GM12878 (cell line): ENCODE results near the gene PNPLA5. TPM values are rescaled to one million over a fixed set of nuclear protein-coding genes. Genes with fewer than 3 reads are reported as not detected.

Source experiments
- ATAC-seq: fragments of 200-7000 bp; cut with Tn5 transposase; 3 replicates; pipeline ENCODE4 v1.9.1; 2020; ENCODE audit warnings: mild to moderate bottlenecking, moderate library complexity
- BruUV-seq: library from RNA; stranded (reverse); fragments of 400-500 nt; replicated peaks from 2 replicates; lab custom pipeline; 2021; lab: Mats Ljungman, UMichigan
- CTCF ChIA-PET: fragments of 300-600 bp; sonication (Branson Sonifier 250); formaldehyde crosslinking; extraction: SDS; loops from one replicate; lab custom pipeline; 2021; ENCODE audit warnings: inconsistent platforms; lab: Yijun Ruan, JAX
- POLR2A ChIA-PET: fragments of 350-600 bp; formaldehyde crosslinking; extraction: SDS; loops from one replicate; lab custom pipeline; 2021; ENCODE audit warnings: inconsistent platforms; lab: Charles Lee
- RAD21 ChIA-PET: fragments of 300-600 bp; sonication (Branson Sonifier 250); formaldehyde crosslinking; loops from one replicate; lab custom pipeline; 2023; ENCODE audit warnings: antibody characterized with exemption; ENCODE audit not compliant: unreplicated experiment; lab: Charles Lee
- SMC1A ChIA-PET: fragments of 300-600 bp; sonication (Branson Sonifier 250); formaldehyde crosslinking; loops from one replicate; lab custom pipeline; 2023; ENCODE audit not compliant: unreplicated experiment, uncharacterized antibody; lab: Charles Lee
- DNase-seq: peaks from one replicate; pipeline ENCODE4 v3.0.0-alpha.2; 2011; ENCODE audit warnings: low read depth, low spot score
- FAIRE-seq: peaks from 3 replicates; lab custom pipeline; 2011; peaks lifted over from hg19 to GRCh38; lab: Jason Lieb, UNC
- H2AFZ ChIP-seq: 2 replicates; pipeline ENCODE4 v1.6.0; 2011; ENCODE audit warnings: low read depth, low read length, control low read depth; ENCODE audit not compliant: control insufficient read depth
- H3K27ac ChIP-seq: 2 replicates; pipeline ENCODE4 v1.5.1; 2011; ENCODE audit warnings: control low read depth; ENCODE audit not compliant: control insufficient read depth, insufficient read depth
- H3K27me3 ChIP-seq, 2 experiments: replicated peaks in 1 of 2; 2 replicates each; pipeline versions ENCODE4 v1.6.0 to v1.6.1; 2011; ENCODE audit warnings: low read length in 1 of 2; ENCODE audit not compliant: control insufficient read depth in 2 of 2, insufficient read depth in 2 of 2
- H3K36me3 ChIP-seq, 2 experiments: 2 replicates each; pipeline ENCODE4 v1.5.1; 2011; ENCODE audit warnings: low read length in 1 of 2; ENCODE audit not compliant: control insufficient read depth in 2 of 2, insufficient read depth in 2 of 2
- H3K4me1 ChIP-seq: 2 replicates; pipeline ENCODE4 v1.6.1; 2011; ENCODE audit warnings: mild to moderate bottlenecking, low read length, moderate library complexity, mixed read lengths; ENCODE audit not compliant: control insufficient read depth, insufficient read depth
- H3K4me2 ChIP-seq: 2 replicates; pipeline ENCODE4 v1.6.0; 2011; ENCODE audit warnings: control low read depth; ENCODE audit not compliant: control insufficient read depth, insufficient read depth
- H3K4me3 ChIP-seq: fragments of 200-600 bp; sonication (generic); 2 replicates; pipeline ENCODE4 v1.5.1; 2016
- H3K79me2 ChIP-seq: 2 replicates; pipeline ENCODE4 v1.6.0; 2011; ENCODE audit warnings: low read length; ENCODE audit not compliant: control insufficient read depth, insufficient read depth
- H3K9ac ChIP-seq: 2 replicates; pipeline ENCODE4 v1.8.0; 2011; ENCODE audit warnings: low read length, control low read depth, mixed read lengths; ENCODE audit not compliant: control insufficient read depth, insufficient read depth
- H3K9me3 ChIP-seq: replicated peaks from 3 replicates; pipeline ENCODE4 v1.5.1; 2011; ENCODE audit warnings: mild to moderate bottlenecking, low read length; ENCODE audit not compliant: control insufficient read depth, insufficient read depth
- H4K20me1 ChIP-seq: 2 replicates; pipeline ENCODE4 v1.6.0; 2011; ENCODE audit not compliant: control insufficient read depth, insufficient read depth
- ASH2L ChIP-seq: fragments of 300-600, 200-600 bp; sonication (generic); IDR thresholded peaks from 2 replicates; pipeline ENCODE4 v1.6.1; 2017; ENCODE audit warnings: low read depth, mild to moderate bottlenecking, borderline replicate concordance
- CEBPB ChIP-seq, 2 experiments: fragments of 150-350 bp in 1 of 2; IDR thresholded peaks; 2 replicates each; pipeline ENCODE4 v1.6.1; 2012 to 2014; ENCODE audit warnings: low read depth in 2 of 2, low read length in 2 of 2, borderline replicate concordance in 1 of 2, inconsistent platforms in 1 of 2
- CHD2 ChIP-seq: IDR thresholded peaks from 2 replicates; pipeline ENCODE4 v1.6.1; 2011; ENCODE audit warnings: low read depth, low read length, improper control_type of control experiment, borderline replicate concordance
- DPF2 ChIP-seq: fragments of 450-650 bp; IDR thresholded peaks from 2 replicates; pipeline ENCODE4 v1.6.1; 2017; ENCODE audit warnings: mild to moderate bottlenecking
- EGR1 ChIP-seq, 2 experiments: IDR thresholded peaks; 1 replicate in 1 of 2; 2 replicates in 1 of 2; pipeline ENCODE4 v1.6.1; 2011 to 2012; ENCODE audit warnings: low read depth in 2 of 2, low read length in 2 of 2, borderline replicate concordance in 1 of 2, mild to moderate bottlenecking in 1 of 2, moderate library complexity in 1 of 2
- IRF4 ChIP-seq: IDR thresholded peaks from 2 replicates; pipeline ENCODE4 v1.6.1; 2011; ENCODE audit warnings: low read depth, low read length
- MEF2B ChIP-seq: fragments of 450-650 bp; IDR thresholded peaks from 2 replicates; pipeline ENCODE4 v1.6.1; 2018; ENCODE audit warnings: mild to moderate bottlenecking, moderate library complexity; ENCODE audit not compliant: partially characterized antibody, poor library complexity, severe bottlenecking
- PBX3 ChIP-seq: IDR thresholded peaks from 2 replicates; pipeline ENCODE4 v1.6.1; 2011; ENCODE audit warnings: mild to moderate bottlenecking, low read depth, low read length, moderate library complexity; ENCODE audit not compliant: insufficient replicate concordance
- POLR2AphosphoS2 ChIP-seq: IDR thresholded peaks from 2 replicates; pipeline ENCODE4 v1.6.1; 2011; ENCODE audit warnings: low read depth, mild to moderate bottlenecking, low read length, improper control_type of control experiment, moderate library complexity
- RAD21 ChIP-seq: IDR thresholded peaks from 2 replicates; pipeline ENCODE4 v1.6.1; 2011; ENCODE audit warnings: mild to moderate bottlenecking, low read depth, low read length, moderate library complexity; ENCODE audit not compliant: insufficient read depth
- SMAD5 ChIP-seq: IDR thresholded peaks from 2 replicates; pipeline ENCODE4 v1.6.1; 2016; ENCODE audit warnings: antibody characterized with exemption, low read depth
- SMC3 ChIP-seq: IDR thresholded peaks from 2 replicates; pipeline ENCODE4 v1.6.1; 2011; ENCODE audit warnings: low read length, improper control_type of control experiment, borderline replicate concordance
- TARDBP ChIP-seq: IDR thresholded peaks from 2 replicates; pipeline ENCODE4 v1.6.1; 2016; ENCODE audit warnings: borderline replicate concordance
- ZNF687 ChIP-seq: fragments of 450-650 bp; IDR thresholded peaks from 2 replicates; pipeline ENCODE4 v1.6.1; 2017; ENCODE audit warnings: mild to moderate bottlenecking, moderate library complexity
- ZZZ3 ChIP-seq: IDR thresholded peaks from 2 replicates; pipeline ENCODE4 v1.6.1; 2011; ENCODE audit warnings: low read depth; ENCODE audit not compliant: control insufficient read depth, insufficient read length
- WGBS: methylation state at CpG from one replicate; pipeline ENCODE4 v1.1.6; 2016; ENCODE audit warnings: low lambda C conversion rate; ENCODE audit not compliant: insufficient replicate concordance, insufficient coverage; ENCODE audit errors: missing lambda C conversion rate; 5-methylcytosine and 5-hydroxymethylcytosine counted together
- in situ Hi-C: fragments of 300-500 bp; cut with MboI; formaldehyde crosslinking; loops from 9 replicates; pipeline ENCODE4 v1.14.3; 2018; ENCODE audit warnings: mixed read lengths
- intact Hi-C: fragments of 100-400 bp; cut with micrococcal nuclease; formaldehyde crosslinking; loops from one replicate; pipeline ENCODE4 v1.14.2; 2022; ENCODE audit not compliant: unreplicated experiment
- polyA plus RNA-seq, 11 experiments: library from polyadenylated mRNA; depleted of rRNA in 4 of 11; unstranded in 6 of 11; stranded (reverse) in 5 of 11; fragments of >200 nt; fragmentation: Nextera tagmentation in 4 of 11; fragmentation: Illumina TruSeq in 1 of 11; extraction: Ambion mirVana in 4 of 11; extraction: Trizol in 1 of 11; gene quantifications; 1 replicate in 1 of 11; 2 replicates in 10 of 11; pipeline versions ENCODE4 v1.2.1 to v1.2.3, GENCODE V29; 2011 to 2016; ENCODE audit warnings: inconsistent platforms in 2 of 11, missing spikeins in 2 of 11, low read depth in 1 of 11
- total RNA-seq, 4 experiments: library from RNA; depleted of rRNA in 3 of 4; stranded (reverse); fragments of >200 nt in 3 of 4; fragmentation: Illumina TruSeq in 1 of 4; extraction: Trizol in 1 of 4; gene quantifications; 2 replicates each; pipeline versions ENCODE4 v1.2.1 to v1.2.3, GENCODE V29; 2013 to 2021

The PNPLA5 gene
- total and polyA plus RNA-seq, 10 of the 15 experiments (the other 5 are each of a cell fraction or from before 2014, with no cell fraction given): not detected

GRCh38 chr22:43890901-43891331, 897 bp downstream of the PNPLA5 start:
- FAIRE-seq (no peak), ATAC-seq (no peak), DNase-seq (no peak)
- Histone ChIP-seq H3K4me3 (no peak overlapping the region), H3K4me2 (no peak overlapping the region), H3K27ac (no peak overlapping the region), H3K79me2 (no peaks in the 10 kb centered on the region), H3K9ac (no peak overlapping the region), H3K36me3 (no peaks in the 10 kb centered on the region), H4K20me1 (no peaks in the 10 kb centered on the region; the same call in 1 of the 2 replicates), H2AFZ (no peak overlapping the region), H3K27me3 (peaks cover 11% of the 10 kb centered on the region in 2 experiments), H3K9me3 (no peaks in the 10 kb centered on the region), H3K4me1 (no peaks in the 10 kb centered on the region)
- BruUV-seq: no TSS peak
- TF ChIP-seq ASH2L (no peak), CEBPB (IDR thresholded peaks at IDR 0.05; ENCODE audit: borderline replicate concordance in 1 of 2, low read depth in 2 of 2, low read length in 2 of 2) (no peak), EGR1 (IDR thresholded peaks at IDR 0.05; ENCODE audit: borderline replicate concordance in 1 of 2, low read depth in 2 of 2, low read length in 2 of 2) (no peak), TARDBP (no peak), POLR2AphosphoS2 (no peak), MEF2B (no peak), DPF2 (no peak), SMC3 (no peak), CHD2 (no peak), PBX3 (no peak), ZZZ3 (no peak), SMAD5 (no peak), RAD21 (no peak), IRF4 (no peak), ZNF687 (no peak)
- ChIA-PET SMC1A (no interaction called here), CTCF (interaction anchor here (1.0 kb wide), 1 partner anchor 8 kb away, joined by 3 read pairs; no protein-coding TSS in a partner anchor), POLR2A (no interaction called here), RAD21 (no interaction called here)
- in situ Hi-C loops: no loop called here
- WGBS: 8% methylated on average over 20 of the region's 24 CpGs
- intact Hi-C loops: no loop called here
